ENCODE data around the gene TSPAN5.
A peak's percentile ranks its signal among the peaks of the same experiment; 100 is the strongest.

TSPAN5 gene

GRCh38 chr4:98672583-98673287, 14.3 kb upstream of the TSPAN5 start:
- FAIRE-seq = no peak

- no peak for FAIRE-seq
These were observed 12.7 kb upstream of the TSPAN5 start for GRCh38 chr4:98671131-98671530.

GRCh38 chr4:98670186-98670585, 11.8 kb upstream of the TSPAN5 start:
- no peak for FAIRE-seq

DNA sequence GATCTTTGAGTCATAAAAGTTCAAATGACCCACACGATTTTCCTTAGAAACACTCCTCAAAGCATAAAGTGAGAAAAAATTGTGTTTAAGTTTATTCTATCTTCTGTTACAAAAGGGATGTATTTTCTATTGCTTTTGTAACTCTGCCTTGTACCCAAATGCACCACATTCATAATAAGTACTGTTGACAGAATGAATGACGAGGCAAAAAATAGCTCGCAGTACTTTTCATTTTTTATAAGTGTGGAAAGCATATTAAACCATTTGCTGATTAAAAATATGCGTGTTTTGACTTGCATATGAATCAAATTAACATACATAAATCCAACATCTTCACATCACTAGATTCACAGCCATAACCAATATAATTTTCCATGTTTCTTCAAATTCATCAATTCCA, 11.2 kb upstream of the TSPAN5 start:
- no peak for FAIRE-seq

- FAIRE-seq = no peak
These were observed 6.5 kb upstream of the TSPAN5 start for GRCh38 chr4:98664959-98665358.

GRCh38 chr4:98663226-98664006, 5.0 kb upstream of the TSPAN5 start:
- no peak for FAIRE-seq

- no peak for FAIRE-seq
These were observed 4.3 kb upstream of the TSPAN5 start for GRCh38 chr4:98662626-98663225.

DNA sequence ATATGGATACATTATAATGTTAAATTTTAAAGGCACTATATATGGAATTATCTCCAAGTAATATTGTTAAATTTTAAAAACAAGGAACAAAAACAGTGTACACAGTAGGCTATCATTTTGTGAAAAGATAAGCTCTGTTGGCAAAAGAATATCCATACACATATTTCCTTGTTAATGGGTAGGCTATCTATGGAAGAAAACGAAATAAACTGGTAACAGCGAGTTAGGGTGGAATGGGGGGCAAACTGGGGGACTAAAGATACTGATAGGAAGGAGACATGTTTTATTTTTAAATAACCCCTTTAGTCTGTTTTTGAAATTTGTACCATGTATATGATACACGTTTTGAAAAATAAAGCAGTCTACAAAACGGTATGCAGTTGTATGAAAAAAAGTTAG, 3.6 kb upstream of the TSPAN5 start:
- FAIRE-seq = no peak

DNA sequence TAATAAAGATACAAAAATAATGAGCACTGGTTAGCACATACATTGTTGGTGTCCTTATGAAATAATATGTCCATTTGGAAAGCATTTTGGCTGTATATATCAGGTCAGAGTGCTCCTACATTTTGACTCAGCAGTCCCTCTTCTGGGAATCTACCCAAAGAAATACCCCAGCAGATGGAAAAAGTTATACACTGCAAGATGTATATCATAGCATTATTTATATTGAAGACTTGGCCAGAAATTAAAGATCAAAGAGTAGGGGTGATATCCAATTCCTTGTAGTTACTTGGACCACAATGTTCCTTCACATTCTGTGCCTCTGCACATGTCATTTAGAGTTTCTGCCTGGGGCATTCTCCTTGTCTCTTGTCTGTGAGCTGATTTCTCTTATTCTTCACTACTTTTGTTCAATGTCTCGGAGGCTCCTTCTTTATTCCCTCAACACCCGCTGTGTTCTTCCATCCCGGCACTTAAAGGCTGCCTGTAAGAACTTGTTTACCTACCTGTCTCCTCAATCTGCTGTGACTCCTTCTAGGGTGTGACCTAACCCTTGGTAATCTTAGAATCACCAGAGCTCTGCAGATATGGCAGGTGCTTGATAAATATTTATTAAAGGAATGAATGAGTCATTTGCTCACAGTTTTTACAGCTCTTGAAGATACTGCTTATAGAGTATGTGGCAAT, 3.1 kb upstream of the TSPAN5 start:
- FAIRE-seq = no peak

DNA sequence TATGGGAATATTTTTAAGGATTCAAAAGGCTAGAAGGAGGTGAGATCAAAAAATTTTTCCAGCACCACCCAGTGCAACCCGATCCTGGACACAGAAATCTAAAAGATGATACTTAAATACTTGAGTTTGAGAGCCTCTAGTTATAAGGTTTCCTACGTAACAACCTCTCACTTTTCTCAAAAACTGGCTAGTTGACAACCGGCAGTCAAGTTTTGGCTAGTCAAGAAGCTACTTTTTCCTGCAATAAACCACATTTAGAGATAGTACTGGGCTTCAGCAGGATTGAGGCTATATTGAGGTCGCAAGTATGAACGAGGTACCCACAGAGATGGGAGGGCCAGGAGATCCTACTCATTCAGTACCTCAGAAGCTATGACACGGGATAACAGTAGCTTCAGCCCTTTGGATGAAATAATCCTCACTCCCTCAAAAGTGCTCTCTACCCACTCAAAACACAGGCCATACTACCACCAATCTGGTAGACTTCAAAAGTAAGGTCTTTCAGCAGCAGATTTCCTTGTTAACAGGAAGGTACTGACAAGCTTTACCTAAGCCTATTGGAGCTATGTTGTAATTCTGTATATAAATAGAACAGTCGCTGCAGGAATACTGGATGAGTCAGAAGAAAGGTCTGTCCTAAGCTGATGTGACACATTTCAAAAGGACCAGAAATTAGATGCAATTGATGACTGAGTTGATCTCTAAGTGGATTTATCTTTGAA, 1.5 kb upstream of the TSPAN5 start:
- no peak for FAIRE-seq

DNA sequence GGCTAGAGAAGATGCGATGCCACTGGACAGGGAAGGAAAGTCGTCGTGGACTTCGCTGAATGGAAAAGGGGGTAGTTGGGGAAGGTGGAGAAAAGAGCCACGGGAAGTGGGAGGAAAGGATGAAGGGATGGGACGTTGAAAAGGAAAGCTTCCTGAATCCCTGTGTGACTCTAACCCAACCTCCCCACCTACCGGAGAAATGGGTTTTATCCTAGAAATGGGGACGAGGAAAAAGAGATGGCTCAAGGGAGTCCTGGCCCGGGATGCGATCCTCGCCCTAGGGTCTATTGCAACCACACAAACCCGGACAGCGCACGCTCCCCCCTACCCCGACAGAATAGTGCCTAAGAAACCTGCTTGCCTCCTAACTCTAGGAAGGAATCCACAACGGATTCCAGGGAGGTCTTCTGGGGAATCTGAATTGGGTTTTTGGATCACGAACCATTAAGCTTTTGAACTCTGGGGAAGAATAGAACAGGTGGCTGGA, 738 bp upstream of the TSPAN5 start:
- no peak for FAIRE-seq

- no peak for FAIRE-seq
These were observed 702 bp downstream of the TSPAN5 start for GRCh38 chr4:98657531-98658286.

DNA sequence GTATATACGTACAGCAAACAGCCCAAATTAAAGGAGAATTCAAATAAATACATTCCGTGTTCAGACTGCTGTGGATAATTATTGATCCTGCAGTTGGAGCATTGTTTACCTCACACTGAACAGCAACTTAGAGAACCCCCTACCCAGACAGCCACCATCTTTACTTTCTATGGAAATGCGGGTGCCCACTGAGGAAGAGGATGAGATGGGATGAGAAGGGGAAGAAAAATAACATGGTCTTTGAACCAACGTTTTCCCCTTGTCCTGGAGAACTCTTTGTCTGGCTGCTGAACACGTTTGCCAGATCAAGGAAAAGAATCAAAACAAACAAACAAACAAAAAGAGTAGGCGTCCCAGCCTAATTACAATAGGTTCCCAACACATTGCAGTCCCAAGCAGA, 1.5 kb downstream of the TSPAN5 start:
- no peak for FAIRE-seq

DNA sequence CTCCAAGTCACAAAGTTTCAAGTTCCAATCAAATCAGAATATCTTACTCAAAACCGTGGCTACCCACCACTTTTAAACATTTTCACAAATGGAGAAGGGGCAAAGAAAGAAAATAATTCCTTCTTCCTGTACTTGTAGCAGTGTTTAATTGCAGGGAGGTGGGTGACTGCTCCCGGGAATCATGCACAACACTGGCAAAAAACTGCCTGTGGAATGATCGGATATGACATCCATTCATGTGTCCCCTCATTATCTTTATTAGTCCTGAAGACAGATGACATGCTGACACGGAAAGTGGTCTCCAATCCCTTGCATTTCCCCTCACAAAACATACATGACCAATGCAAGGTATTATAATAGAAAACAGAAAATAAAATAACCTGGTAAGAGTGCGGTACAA, 2.0 kb downstream of the TSPAN5 start:
- FAIRE-seq = no peak

GRCh38 chr4:98653890-98654867, 4.2 kb downstream of the TSPAN5 start:
- no peak for FAIRE-seq

DNA sequence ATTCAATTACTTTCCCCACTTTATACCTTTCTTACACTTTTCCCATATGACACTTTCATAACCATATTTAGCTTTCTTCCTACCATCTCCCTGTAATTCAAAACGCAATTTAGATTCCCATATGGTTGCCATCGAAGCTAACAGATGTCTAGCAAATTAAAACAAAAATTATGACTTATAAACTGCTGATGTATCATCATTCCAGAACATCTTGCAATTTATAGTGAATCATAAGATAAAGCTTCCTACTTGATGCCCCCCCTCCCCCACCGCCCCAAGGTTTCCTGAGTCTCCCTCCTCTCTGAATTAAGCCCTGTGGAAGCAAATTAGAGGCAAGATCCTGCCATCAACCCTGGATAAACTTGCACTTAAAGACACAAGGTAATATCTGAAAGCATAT, 5.4 kb downstream of the TSPAN5 start:
- no peak for FAIRE-seq

GRCh38 chr4:98648602-98649001, 9.8 kb downstream of the TSPAN5 start:
- no peak for FAIRE-seq

DNA sequence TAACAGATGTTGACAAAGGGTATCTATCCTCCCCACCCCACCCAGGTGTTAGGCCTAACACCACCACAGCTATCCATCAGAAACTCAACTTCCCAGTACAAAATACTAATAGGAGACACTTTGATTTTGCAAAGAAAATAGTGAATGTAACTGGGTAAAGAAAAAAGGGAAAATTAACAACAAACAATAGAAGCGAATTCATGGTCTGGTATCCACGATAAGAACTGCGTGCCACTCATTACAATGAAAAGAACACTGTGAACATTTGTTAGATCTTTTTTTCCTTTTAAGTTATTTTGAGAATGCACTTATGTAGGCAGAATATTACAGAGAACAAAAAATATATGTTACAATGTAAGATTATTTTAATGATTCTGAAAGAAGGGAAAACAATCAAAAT, 12.0 kb downstream of the TSPAN5 start:
- FAIRE-seq = peak; percentile 6

DNA sequence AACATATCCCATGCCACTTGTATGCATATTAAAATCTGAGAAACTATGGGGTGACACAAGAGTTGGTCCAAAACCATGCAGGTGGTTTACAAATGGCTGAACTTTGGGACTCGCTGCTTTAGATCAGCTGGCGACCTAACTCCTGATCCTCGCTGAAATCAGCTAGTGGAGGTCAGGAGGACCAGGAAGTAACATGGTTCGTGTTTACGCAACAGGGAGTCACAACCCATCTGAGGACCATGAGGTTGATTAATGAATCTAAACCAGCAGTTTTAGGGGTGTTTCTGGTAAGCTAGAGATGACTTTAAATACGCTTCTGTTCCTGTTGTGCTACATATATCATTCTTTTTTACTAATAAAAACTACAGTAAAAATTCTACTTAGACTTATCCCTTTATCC, 12.9 kb downstream of the TSPAN5 start:
- FAIRE-seq = no peak

DNA sequence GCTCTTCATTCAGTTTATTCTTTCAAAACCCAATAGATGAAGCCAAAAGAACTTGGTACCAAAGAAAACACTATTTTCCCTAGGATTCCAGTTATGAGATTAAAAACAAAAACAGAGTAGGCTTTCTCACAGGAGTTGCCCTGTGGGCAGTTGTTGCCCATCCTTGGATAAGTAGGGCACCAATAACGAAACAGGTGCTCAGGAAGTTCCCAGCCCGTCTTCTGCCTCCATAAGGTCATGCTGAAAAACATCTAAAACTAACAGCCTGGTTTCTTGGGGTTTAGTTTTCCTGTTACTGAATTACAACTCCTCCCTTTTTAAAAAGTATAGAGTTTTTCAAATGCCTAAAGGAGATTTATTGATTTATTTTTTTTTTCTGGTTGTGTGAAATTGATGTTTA, 14.7 kb downstream of the TSPAN5 start:
- no peak for FAIRE-seq

DNA sequence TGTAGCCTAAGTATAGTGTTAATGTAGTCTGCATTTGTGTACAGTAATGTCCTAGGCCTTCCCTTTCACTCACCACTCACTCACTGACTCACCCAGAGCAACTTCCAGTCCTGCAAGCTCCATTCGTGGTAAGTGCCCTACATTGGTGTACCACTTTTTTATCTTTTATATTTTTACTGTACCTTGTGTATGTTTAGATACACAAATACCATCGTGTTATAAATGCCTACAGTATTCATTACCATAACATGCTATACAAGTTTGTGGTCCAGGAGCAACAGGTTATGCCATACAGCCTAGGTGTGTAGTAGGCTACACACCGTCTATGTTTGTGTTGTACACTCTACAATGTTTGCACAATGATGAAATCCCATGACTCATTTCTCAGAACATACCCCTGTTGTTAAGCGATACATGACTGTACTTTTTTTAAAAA, 15.4 kb downstream of the TSPAN5 start:
- FAIRE-seq = no peak
